Measurements from ENCODE around the gene INPP4B.
"Not testable (repeated sequence)": the region's sequence is repeated elsewhere in the genome, so short reads cannot be mapped to it uniquely, and the experiment has no call there.

INPP4B gene

DNA sequence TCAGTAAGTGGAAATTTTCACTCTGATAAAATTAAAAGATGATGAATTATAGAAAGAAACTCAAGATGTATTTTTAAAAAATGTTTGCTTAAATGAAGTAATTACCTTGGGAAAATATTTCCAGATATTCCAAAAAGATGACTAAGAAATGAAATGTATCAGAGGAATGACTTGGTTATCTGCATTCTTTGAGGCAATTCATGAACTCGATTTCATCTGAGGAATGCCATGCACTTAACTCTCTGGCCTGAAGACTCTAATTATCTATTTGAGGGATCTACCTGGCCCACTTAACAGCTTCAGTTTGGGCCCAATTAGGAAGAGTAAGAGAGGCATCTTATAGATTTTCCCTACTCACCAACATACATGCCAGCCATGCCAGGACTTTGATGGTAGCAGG is 182.3 kb downstream of the INPP4B start:
- DNase-seq = no peak

DNA sequence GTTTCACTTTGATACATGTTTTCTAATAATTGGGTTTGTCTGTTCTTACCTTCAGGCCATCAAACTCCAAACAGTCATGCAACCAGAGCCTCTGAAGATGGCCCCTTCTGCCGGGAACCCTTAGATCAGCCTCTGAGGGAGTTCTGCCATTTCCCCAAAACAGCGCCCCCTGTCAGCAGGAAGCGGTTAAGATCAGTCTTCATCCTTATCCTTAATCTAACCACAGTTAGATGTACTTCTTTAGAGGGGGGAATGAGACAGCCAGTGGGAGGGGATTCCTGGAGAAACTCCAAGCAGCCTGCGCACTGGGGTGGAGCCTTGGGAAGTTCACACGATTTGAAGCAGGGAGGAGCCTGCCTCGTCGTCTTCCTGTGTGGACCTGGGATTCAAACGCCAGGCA is 185.4 kb downstream of the INPP4B start:
- no peak for DNase-seq

DNA sequence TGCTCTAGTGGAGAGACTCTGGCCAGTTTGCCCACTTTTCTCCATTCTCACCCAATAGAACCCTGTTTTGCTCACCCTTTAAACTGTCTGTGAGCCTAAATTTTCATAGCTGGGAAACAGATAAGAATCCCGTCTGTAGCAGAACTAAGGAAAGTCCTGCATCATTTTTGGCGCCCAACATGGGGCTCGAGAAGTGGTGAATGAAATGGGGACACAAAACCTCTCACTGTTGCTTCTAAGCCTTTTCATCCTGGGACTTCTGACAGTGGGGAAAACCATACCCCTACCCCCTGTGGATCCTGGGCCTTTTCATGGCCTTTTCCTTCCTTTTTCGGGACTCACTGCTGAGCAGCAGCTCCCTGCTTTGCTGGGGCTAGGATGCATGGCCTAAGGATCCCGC is 189.9 kb downstream of the INPP4B start:
- peak; percentile 12 for DNase-seq

DNA sequence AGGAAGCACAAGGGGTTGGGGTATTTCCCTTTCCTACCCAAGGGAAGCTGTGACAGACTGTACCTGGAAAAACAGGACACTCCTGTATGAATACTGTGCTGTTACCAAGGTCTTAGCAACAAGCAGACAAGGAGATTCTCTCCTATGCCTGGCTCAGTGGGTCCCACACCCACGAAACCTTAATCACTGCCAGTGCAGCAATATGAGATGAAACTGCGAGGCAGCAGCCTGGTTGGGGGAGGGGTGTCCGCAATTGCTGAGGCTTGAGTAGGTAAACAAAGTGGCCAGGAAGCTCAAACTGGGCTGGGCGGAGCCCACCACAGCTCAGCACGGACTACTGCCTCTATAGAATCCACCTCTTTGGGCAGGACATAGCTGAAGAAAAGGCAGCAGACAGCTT is 197.7 kb downstream of the INPP4B start:
- DNase-seq = no peak

DNA sequence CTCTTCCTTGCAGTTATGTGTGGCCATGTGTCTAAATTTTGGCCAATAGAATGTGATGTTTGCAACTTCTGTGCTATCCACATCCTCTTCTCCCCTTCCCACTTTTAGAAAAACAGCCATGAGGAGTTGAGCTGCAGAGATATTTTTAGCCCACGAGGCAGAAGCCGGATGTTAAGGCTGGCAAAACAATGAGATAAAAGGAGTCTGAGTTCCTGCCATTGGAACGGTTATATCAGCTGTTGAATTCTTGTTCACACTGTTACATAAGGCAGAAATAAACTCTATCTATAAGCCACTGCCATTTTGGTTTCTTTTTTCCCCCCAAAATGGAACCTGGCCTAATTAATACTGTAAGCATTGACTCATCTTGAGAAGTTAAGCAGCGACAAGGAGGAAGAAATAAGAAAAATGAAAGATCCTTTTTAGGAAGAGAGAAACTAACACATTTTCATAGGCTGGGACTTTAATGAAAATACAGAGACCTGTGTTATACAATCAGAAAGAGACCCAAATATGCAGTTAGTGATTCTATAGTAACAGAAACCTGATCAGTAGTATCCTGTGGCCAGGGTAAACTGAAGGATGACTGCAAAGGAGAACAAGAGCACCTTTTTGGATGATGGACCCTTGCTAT is 200.5 kb downstream of the INPP4B start:
- peak; percentile 5 for DNase-seq

DNA sequence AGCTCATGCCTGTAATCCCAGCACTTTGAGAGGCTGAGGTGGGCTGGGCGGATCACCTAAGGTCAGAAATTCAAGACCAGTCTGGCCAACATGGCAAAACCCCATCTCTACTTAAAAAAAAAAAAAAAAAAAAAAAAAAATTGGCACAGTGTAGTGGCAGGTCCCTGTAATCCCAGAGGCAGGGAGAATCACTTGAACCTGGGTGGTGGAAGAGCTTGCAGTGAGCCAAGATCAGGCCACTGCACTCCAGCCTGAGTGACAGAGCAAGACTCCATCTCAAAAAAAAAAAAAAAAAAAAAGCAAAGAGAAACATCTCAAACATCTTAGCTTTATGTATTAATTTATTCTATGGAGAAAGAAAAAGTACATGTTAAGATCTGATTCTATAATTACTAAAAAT is 201.5 kb downstream of the INPP4B start:
- DNase-seq = not testable (repeated sequence)

DNA sequence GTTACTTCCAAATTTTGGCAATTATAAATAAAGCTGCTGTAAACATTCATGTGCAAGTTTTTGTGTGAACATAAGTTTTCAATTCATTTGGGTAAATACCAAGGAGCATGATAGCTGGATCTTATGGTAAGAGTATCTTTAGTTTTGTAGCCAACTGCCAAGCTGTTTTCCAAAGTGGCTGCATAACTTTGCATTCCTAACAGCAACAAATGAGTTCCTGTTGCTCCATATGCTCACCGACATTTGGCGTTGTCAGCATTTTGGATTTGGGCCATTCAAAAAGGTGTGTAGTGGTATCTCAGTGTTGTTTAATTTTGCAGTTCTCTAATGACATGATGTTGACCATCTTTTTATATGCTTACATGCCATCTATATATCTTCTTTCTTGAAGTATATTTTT is 208.5 kb downstream of the INPP4B start:
- no peak for DNase-seq

DNA sequence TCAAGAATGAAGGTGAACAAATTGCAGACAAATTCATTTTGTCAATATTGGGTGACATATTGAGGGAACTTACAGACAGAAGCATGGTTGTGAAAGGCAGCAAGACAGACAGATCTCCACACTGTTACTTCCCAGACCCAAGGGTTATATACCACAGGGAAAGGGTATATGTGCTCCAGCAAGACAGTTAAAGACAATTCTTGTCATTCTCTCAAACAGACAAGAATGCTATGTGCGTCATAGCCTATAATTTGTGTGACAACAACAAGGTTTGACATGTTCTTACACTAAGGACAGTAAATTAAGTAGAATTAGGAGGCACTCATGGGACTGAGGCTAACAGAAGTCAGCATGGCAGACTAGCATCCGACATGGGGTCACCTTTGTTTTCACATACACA is 214.3 kb downstream of the INPP4B start:
- DNase-seq = no peak

DNA sequence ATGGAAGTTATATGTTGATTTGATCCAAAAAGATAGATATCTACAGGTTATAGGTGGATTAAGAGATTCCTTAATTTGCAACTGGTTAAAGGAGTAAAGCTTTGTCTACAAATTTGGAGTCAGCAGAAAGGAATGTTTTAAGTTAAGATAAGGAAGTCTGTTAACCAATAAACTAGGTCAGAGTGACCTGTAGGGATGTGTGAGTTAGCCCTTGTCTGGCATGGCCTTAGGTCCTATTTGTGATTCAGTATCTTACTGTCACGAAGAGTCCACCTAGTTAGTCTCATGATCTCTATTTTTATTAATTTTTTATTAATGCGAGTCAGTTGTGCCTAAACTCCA is 230.8 kb downstream of the INPP4B start:
- no peak for DNase-seq

DNA sequence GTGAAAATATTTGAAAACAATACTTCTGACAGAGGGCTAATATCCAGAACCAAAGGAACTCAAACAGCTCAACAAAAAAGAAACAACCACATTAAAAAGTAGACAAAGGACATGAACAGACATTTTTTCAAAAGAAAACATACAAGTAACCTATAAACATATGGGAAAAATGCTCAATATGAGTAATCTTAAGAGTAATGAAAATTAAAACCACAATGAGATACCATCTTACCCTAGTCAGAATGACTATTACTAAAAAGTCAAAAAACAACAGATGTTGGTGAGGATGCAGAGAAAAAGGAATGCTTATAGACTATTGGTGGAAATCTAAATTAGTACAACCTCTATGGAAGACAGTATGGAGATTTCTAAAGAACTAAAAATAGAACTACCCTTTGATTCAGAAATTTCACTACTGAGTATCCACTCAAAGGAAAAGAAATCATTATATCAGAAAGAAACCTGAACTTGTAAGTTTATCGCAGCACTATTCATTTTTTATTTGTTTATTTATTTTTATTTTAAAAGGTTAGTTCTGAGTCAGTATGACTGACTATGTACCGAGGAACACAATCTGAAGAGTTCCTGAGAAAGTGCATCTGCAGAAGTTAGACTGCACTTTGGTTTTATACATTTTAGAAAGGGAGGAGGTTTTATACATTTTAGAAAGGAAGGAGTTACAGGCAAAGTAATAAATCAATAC is 231.3 kb downstream of the INPP4B start:
- DNase-seq = no peak

DNA sequence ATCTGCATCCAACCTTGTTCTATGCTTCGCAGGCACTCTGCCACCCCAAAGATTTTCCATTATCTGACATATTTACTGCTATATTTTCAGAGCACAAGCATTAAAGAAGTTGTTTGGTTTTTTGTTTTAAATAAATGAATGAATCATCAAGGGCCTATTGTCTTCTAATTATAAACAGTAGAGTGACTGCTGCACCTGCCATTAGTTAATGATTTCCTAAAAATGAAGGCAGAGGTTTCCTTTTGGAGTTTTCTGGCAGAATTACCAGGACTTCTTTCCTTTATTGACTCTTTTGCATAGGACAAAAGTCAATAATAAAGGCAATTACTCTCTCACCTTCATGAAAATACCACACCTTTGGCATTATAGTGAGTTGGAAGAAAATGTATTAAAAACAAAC is 238.1 kb downstream of the INPP4B start:
- no peak for DNase-seq

DNA sequence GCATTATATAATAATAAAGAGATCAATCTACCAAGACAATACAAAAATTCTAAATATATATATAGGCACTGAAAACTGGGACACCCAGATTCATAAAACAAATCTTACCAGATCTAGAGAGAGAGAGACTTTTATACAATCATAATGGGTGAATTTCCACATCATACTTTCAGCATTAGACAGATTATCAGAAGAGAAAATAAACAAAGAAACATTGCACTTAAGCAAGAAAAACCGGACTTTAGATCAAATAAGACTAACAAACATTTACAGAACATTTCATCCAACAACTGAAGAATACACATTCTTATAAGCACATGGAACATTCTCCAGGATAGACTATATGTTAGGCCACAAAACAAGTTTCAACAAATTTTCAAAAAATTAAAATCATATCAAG is 245.1 kb downstream of the INPP4B start:
- DNase-seq = no peak

DNA sequence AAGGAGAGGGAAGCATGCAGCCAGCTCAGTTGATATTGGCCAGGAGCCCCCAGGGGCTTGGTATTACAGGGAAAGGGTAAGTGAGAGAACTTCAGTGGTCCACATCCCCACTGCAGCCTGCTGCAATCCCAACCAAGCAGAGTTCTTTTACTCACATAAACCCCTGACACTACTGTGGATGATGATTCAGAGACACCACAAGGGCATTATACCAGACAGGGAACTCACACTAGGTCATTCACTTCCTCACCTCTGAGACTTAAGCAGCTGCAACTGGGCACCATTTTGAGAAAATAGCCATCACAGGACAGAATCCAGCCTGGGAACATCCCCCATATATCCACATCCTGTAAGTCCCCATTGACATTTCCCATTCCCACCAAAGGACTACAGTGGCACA is 248.0 kb downstream of the INPP4B start:
- no peak for DNase-seq

DNA sequence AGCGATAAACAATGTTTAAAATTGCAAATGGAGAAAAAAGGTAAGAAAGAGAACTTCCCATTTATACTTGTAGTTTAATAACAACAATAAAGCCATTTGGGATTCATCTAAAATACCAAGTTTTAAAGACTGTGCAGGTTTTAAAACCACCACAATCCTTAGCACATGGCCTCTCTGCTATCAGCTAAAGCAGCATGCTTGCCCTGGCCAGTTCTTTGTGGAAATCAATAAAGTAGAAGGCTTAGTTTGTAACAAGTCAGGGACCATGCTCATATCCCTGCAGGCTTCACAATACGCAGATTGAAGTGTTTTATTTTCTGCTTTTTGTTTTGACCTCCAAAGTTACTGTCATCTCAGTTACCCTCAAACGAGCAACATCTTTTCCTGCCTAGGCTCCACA is 249.5 kb downstream of the INPP4B start:
- no peak for DNase-seq

DNA sequence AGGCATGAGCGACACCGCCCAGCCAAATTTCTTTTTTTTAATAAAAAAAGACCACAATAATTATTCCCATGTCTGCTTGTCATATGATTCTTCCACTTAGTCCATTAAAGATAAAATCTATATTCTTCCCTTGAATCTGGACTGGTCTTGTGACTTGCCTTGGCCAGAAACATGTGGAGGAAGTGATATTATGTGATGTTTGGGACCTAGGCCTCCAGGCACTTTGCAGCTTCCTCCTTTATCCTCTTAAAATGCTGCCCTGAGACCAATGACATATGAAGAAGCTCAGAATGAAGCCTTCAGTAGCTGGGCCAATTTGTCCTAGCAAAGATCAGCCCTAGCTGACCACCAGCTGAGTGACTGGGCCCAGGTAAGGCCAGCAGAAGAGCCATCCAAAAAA is 250.0 kb downstream of the INPP4B start:
- no peak for DNase-seq

DNA sequence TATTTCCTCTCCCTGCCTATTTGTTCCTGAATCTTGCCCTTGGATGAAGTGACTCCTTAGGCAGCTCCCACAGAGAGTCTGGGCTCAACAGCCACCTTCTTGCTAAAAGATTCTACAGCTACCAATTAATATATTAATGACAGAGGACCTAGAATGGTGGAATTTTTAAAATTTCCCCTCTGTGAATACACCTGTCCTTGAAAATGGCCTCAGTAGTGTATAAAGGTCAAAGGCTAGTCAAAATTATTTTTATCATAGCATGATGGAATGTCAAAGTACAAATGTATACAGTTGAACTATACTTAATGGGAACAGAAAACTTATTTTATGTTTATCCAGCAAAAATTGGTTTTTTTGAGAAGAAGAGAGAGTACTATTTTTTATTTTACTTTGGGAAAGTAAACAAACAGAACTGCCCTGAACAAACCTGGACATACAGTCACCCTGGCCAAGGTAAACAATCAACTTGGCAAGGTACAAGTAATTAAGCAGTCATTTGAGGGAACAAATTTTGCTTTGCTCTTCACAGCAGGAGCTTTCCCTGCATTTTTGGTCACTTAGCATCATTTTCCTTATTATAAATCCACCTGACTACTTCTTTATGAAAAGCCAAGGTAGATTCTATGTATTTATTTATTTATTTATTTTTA is 250.8 kb downstream of the INPP4B start:
- DNase-seq = no peak

DNA sequence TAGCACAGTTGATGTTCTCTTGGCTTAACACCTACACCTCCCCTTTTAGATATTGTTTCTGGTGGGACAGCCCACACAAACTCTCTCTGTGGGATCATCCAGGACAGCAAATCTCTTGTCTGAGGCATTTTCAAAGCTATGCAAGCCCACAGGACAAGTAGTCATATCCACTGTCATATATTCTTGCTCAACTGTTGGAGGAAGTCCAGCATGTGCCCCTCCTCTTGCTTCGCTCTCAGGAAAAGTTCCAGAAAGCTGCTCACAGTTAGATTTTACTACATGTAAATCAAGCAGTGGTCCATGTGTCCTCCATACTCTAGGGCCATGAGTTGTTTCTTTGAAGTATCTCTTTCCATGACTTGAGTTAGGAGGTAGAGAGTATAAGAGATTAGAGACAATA is 260.7 kb downstream of the INPP4B start:
- no peak for DNase-seq

DNA sequence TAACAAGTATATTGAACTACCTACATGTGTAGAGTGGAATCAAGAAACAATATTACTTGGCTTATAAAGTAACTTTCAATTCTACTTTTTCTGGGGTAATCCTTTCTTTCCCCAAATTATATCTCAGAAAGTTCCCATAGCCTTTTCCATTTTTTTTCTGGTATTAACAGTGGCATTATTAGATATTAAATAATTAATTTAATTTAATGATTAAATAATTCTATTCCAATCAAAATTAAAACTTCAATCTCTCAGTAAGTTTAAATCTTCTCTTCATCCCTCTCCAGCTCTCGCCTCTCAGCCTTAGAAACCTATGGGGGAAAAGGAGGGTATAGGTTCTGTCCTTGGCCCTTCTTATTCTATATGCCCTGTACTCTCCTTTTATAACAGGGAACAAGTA is 262.4 kb downstream of the INPP4B start:
- no peak for DNase-seq

DNA sequence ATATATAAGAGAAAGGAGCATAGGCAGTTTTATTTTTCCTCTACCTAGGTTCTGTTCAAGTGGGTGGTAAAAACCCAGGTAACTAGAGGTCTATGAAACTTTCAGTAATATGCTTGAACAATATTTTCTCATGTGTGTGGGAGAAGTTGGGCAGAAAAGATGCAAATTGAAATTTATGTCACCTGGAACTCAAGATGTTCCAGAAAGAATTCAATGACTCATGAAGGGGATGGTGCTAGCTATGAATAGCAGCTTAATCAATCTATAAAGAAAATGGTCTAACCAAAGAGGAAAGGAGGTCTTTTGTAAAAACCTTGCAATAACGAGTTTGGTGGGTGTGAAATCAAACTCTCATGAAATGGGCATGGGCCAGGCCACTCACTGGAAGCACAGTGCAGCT is 263.8 kb downstream of the INPP4B start:
- no peak for DNase-seq

DNA sequence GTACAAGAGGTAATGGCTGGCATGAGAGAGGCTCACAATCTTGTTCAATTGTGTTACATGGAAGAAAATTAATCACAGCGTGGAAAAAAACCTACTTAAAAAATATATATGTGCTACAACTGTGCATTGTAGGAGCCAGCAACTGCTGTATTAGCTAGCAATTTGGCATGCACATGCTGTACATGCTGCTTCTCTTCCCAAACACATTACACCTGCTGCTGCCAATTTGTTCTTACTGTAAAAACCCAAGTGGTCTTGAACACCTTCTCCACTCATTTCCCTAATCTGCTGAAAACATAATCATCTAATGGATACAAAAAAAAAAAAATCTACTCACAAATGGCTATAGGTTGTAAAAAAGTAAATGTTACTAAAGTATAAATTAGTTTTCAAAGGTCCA is 264.2 kb downstream of the INPP4B start:
- DNase-seq = no peak

DNA sequence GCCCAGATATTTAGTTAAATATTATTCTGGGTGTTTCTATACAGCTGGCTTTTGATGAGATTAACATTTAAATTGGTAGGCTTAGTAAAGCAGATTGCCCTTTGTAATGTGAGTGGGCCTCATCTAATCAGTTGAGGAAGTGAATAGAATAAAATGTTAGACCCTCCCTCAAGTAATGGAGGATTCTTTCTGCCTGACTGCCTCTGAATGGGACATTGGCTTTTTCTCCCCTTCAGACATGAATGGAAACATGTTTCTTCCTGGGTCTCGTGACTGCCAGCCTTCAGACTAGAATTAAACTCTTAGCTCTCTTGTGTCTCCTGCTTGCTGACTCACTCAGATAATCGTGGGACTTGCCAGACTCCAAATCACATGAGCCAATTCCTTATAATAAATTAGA is 266.7 kb downstream of the INPP4B start:
- DNase-seq = no peak

DNA sequence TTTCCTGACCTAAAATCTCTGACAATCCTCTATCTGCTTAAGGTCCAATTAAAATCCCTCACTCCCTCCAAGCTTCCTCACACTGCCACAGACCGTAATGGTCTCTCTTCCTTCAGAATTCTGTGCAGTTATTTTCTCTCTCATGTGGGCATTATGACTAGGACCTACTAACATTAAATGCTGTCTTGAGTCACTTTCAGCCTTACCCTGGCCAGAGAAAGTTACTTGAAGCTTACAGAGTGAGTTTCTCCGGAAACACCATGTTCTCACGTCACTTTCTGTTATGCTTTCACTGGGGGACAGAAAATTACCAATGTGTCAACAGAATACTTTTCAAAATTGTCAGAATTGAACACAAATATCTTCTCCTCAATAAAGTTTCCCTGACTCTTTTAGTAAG is 271.8 kb downstream of the INPP4B start:
- no peak for DNase-seq

DNA sequence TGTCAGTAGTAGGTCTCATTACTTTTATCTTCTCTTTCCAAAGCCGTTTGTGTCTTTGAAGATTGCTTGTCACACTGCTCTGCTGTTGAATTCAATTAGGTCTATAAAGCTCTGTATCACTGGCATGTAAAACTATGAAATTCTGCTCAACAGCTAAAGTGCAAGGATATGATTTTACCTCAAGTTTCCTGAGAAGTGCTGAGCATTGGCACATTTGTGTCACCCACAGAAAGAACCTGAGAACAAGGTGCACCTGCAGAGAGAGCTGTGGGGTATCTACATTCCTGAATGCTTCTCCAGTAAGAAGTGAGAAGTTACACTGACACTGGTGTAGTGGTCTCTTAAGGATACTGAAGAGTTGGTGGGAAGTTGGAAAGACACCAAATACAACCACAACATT is 274.0 kb downstream of the INPP4B start:
- no peak for DNase-seq

DNA sequence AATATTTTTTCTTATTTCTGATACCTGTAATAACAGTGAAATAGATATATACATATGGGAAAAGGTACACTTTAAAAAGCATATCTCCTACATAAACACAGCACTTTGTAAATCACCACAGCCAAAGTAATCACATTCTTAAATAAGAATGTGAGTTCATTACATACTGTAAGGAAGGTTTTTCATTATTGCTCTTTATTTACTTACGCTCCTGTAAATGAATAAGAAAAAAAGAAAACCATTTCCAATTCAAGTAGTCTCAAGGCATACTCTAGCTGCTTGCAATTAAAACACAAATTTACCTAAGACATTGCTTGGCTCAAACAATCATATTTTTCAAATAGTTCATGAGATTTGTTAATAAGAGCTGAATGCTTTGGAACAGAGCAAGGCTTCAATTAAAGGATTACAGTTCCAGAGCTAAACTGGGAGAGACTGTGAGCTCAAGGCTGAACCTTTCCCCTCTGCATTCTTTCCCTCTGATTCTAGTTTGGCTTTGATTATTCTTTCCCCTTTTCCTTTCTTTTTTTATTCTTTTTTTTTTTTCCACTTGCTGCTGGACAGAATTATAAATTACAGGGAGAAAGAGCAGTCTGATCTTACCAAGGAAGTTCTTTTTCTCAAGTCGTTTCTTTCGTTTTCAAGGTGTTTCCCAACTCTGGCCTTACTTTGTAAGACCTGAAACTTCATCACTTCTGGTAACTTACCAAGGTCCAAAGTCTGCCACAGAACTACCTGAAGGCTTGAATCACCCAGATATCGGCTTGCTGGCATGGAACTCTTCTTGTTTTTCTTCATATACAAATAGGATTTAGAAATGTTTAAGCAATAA is 278.3 kb downstream of the INPP4B start:
- DNase-seq = peak; percentile 25

Measured in CD4-positive, alpha-beta T cell treated with Interleukin-6 for 4 hours (primary cell).